Large intestine (tissue), 3 donors: ENCODE data around the gene BCKDHB. TPM values are rescaled to one million over a fixed set of nuclear protein-coding genes. Genes with fewer than 3 reads are reported as not detected.

Source experiments
- DNase-seq, 2 donors: peaks; one replicate each; pipeline versions ENCODE4 v3.0.0 to v3.0.0-alpha.2; 2013
- H3K27ac ChIP-seq: one replicate; pipeline ENCODE4 v1.5.1; 2013; ENCODE audit warnings: low read length
- H3K27me3 ChIP-seq: 2 replicates; pipeline ENCODE4 v1.6.1; 2013; ENCODE audit warnings: low read length; ENCODE audit not compliant: control insufficient read depth, insufficient read depth
- H3K36me3 ChIP-seq: 2 replicates; pipeline ENCODE4 v1.6.1; 2013; ENCODE audit warnings: low read length; ENCODE audit not compliant: control insufficient read depth, insufficient read depth
- H3K4me1 ChIP-seq: one replicate; pipeline ENCODE4 v1.6.1; 2013; ENCODE audit warnings: low read length; ENCODE audit not compliant: control insufficient read depth, insufficient read depth
- H3K4me3 ChIP-seq: one replicate; pipeline ENCODE4 v1.5.1; 2013; ENCODE audit warnings: low read length
- H3K9me3 ChIP-seq: one replicate; pipeline ENCODE4 v1.6.1; 2013; ENCODE audit warnings: mild to moderate bottlenecking, low read depth, low read length, moderate library complexity; ENCODE audit not compliant: control insufficient read depth
- WGBS: methylation state at CpG from one replicate; pipeline ENCODE4 v1.1.5; 2013; ENCODE audit warnings: low lambda C conversion rate; ENCODE audit not compliant: insufficient coverage; 5-methylcytosine and 5-hydroxymethylcytosine counted together
- polyA plus RNA-seq: library from polyadenylated mRNA; unstranded; fragments of 120-200 nt; gene quantifications from one replicate; pipeline ENCODE4 v1.2.1, GENCODE V29; 2013

The BCKDHB gene
- polyA plus RNA-seq, 1 donor = 21.0 TPM

GRCh38 chr6:80319196-80319595 is 212.7 kb downstream of the BCKDHB start:
- Histone ChIP-seq H3K27me3 (no peaks in the 10 kb centered on the region), H3K9me3 (no peaks in the 10 kb centered on the region), H3K27ac (no peak overlapping the region), H3K4me1 (no peaks in the 10 kb centered on the region), H3K36me3 (no peaks in the 10 kb centered on the region), H3K4me3 (no peak overlapping the region)
- WGBS = no CpG with 5 or more reads among the region's 2 CpGs
- no peak for DNase-seq

- no peaks in the 10 kb centered on the region for H3K36me3 ChIP-seq
- no CpG with 5 or more reads among the region's 2 CpGs for WGBS
- no peaks in the 10 kb centered on the region for H3K4me1 ChIP-seq
- H3K4me3 ChIP-seq = no peak overlapping the region
- DNase-seq = no peak
- no peaks in the 10 kb centered on the region for H3K9me3 ChIP-seq
- H3K27me3 ChIP-seq = no peaks in the 10 kb centered on the region
- no peak overlapping the region for H3K27ac ChIP-seq
Measured at GRCh38 chr6:80321011-80321410, 214.5 kb downstream of the BCKDHB start.

- Histone ChIP-seq H3K4me3 (no peak overlapping the region), H3K9me3 (no peaks in the 10 kb centered on the region), H3K36me3 (no peaks in the 10 kb centered on the region), H3K4me1 (no peaks in the 10 kb centered on the region), H3K27me3 (no peaks in the 10 kb centered on the region), H3K27ac (no peak overlapping the region)
- 81% methylated on average over 2 of the region's 3 CpGs for WGBS
- no peak for DNase-seq
Measured at GRCh38 chr6:80325742-80326141, 219.3 kb downstream of the BCKDHB start.

GRCh38 chr6:80328652-80329051 is 222.2 kb downstream of the BCKDHB start:
- no peaks in the 10 kb centered on the region for H3K36me3 ChIP-seq
- WGBS = no CpG with 5 or more reads among the region's 1 CpG
- no peak overlapping the region for H3K27ac ChIP-seq
- H3K4me1 ChIP-seq = no peaks in the 10 kb centered on the region
- DNase-seq = no peak
- no peaks in the 10 kb centered on the region for H3K9me3 ChIP-seq
- no peak overlapping the region for H3K4me3 ChIP-seq
- H3K27me3 ChIP-seq = no peaks in the 10 kb centered on the region

GRCh38 chr6:80329496-80329895 is 223.0 kb downstream of the BCKDHB start:
- no peaks in the 10 kb centered on the region for H3K27me3 ChIP-seq

GRCh38 chr6:80330961-80331360 is 224.5 kb downstream of the BCKDHB start:
- WGBS = 58% methylated on average over 3 of the region's 3 CpGs
- Histone ChIP-seq H3K4me1 (no peaks in the 10 kb centered on the region), H3K9me3 (no peaks in the 10 kb centered on the region), H3K27me3 (no peaks in the 10 kb centered on the region), H3K36me3 (no peaks in the 10 kb centered on the region), H3K4me3 (no peak overlapping the region), H3K27ac (no peak overlapping the region)
- no peak for DNase-seq

More at GRCh38 chr6:80329496-80329895, 223.0 kb downstream of the BCKDHB start:
- Histone ChIP-seq H3K4me1 (no peaks in the 10 kb centered on the region), H3K9me3 (no peaks in the 10 kb centered on the region), H3K4me3 (no peak overlapping the region), H3K36me3 (no peaks in the 10 kb centered on the region), H3K27ac (no peak overlapping the region)
- DNase-seq = no peak

GRCh38 chr6:80331522-80331921 is 225.1 kb downstream of the BCKDHB start:
- Histone ChIP-seq H3K27me3 (no peaks in the 10 kb centered on the region), H3K27ac (no peak overlapping the region), H3K4me3 (no peak overlapping the region), H3K9me3 (no peaks in the 10 kb centered on the region), H3K4me1 (no peaks in the 10 kb centered on the region), H3K36me3 (no peaks in the 10 kb centered on the region)
- no CpG with 5 or more reads among the region's 2 CpGs for WGBS
- DNase-seq = no peak

GRCh38 chr6:80331974-80332373 is 225.5 kb downstream of the BCKDHB start:
- Histone ChIP-seq H3K9me3 (no peaks in the 10 kb centered on the region), H3K27ac (no peak overlapping the region), H3K4me1 (no peaks in the 10 kb centered on the region), H3K36me3 (no peaks in the 10 kb centered on the region), H3K27me3 (no peaks in the 10 kb centered on the region), H3K4me3 (no peak overlapping the region)
- DNase-seq = no peak
- no CpG with 5 or more reads among the region's 3 CpGs for whole genome bisulfite sequencing

GRCh38 chr6:80333342-80333741 is 226.9 kb downstream of the BCKDHB start:
- Histone ChIP-seq H3K9me3 (no peaks in the 10 kb centered on the region), H3K36me3 (no peaks in the 10 kb centered on the region), H3K27ac (no peak overlapping the region), H3K4me3 (no peak overlapping the region), H3K4me1 (no peaks in the 10 kb centered on the region), H3K27me3 (no peaks in the 10 kb centered on the region)
- WGBS = 0% methylated on average over 1 of the region's 3 CpGs
- no peak for DNase-seq

GRCh38 chr6:80335121-80335531 is 228.7 kb downstream of the BCKDHB start:
- H3K27ac ChIP-seq = no peak overlapping the region
- WGBS = 67% methylated on average over 1 of the region's 6 CpGs
- DNase-seq = no peak

GRCh38 chr6:80336911-80337310 is 230.4 kb downstream of the BCKDHB start:
- Histone ChIP-seq H3K9me3 (no peaks in the 10 kb centered on the region), H3K27ac (no peak overlapping the region), H3K4me1 (no peaks in the 10 kb centered on the region), H3K4me3 (no peak overlapping the region), H3K36me3 (no peaks in the 10 kb centered on the region), H3K27me3 (no peaks in the 10 kb centered on the region)
- DNase-seq = no peak
- WGBS = 90% methylated on average over 2 of the region's 2 CpGs

More at GRCh38 chr6:80335121-80335531, 228.7 kb downstream of the BCKDHB start:
- Histone ChIP-seq H3K36me3 (no peaks in the 10 kb centered on the region), H3K9me3 (no peaks in the 10 kb centered on the region), H3K27me3 (no peaks in the 10 kb centered on the region), H3K4me1 (no peaks in the 10 kb centered on the region), H3K4me3 (no peak overlapping the region)
